H1 (cell line): ENCODE data around the gene ZC3H11A. TPM values are rescaled to one million over a fixed set of nuclear protein-coding genes. Genes with fewer than 3 reads are reported as not detected.
A peak's percentile ranks its signal among the peaks of the same experiment; 100 is the strongest.

Source experiments
- polyA plus RNA-seq, 7 experiments: library from polyadenylated mRNA; depleted of rRNA in 3 of 7; stranded (reverse) in 5 of 7; unstranded in 2 of 7; fragments of >200 nt in 5 of 7; fragments of 200-250 nt in 2 of 7; gene quantifications; 1 replicate in 5 of 7; 2 replicates in 1 of 7; 4 replicates in 1 of 7; pipeline versions ENCODE4 v1.2.1 to v1.2.3, GENCODE V29; 2011 to 2013; ENCODE audit warnings: missing spikeins in 2 of 7, mixed read lengths in 2 of 7
- small RNA-seq: library from polyadenylated mRNA; stranded (forward); fragments of <200 nt; extraction: miRNeasy Mini kit (QIAGEN cat#:217004); gene quantifications from one replicate; pipeline ENCODE3, GENCODE V24; 2013; ENCODE audit not compliant: insufficient read depth
- total RNA-seq: library from RNA; stranded (reverse); fragmentation: NEBNext Ultra II Directional; extraction: Animal tissue kit (Norgen Biotek cat#: 25700); gene quantifications from 2 replicates; pipeline ENCODE4 v1.2.1, GENCODE V29; 2021

ZC3H11A gene
- total and polyA plus RNA-seq, 2 of the 8 experiments (the other 6 are each of a cell fraction or from before 2014, with no cell fraction given), result 37.2 to 105 TPM

Small RNA genes within 50 kb of the gene (small RNA-seq; reads per million reads assigned to genes)
- gene ZC3H11A, result 3.3 reads per million, percentile 42 among the genes with 10 or more reads in this experiment

Other genes with a start within 250 kb of the ZC3H11A start
- gene ATP2B4, start 168.8 kb upstream of the ZC3H11A start, total RNA-seq, result 11.2 and 12.3 TPM in 2 replicates
- gene ATP2B4, start 168.8 kb upstream of the ZC3H11A start, polyA plus RNA-seq (2011; rRNA removed), result 12.2 and 17.5 TPM in 2 replicates
- gene LAX1, start 30.4 kb upstream of the ZC3H11A start, total RNA-seq, result 0.11 and 0.23 TPM in 2 replicates
- not detected in 2 replicates for gene LAX1, start 30.4 kb upstream of the ZC3H11A start, polyA plus RNA-seq (2011; rRNA removed)
- 24.1 and 25.9 TPM in 2 replicates for gene ZBED6, start within 50 bp of the ZC3H11A start, total RNA-seq
- gene ZBED6, start within 50 bp of the ZC3H11A start, polyA plus RNA-seq (2011; rRNA removed), result 1.4 and 1.6 TPM in 2 replicates
- gene SNRPE, start 66.0 kb downstream of the ZC3H11A start, total RNA-seq, result 419 and 461 TPM in 2 replicates
- 248 and 416 TPM in 2 replicates for gene SNRPE, start 66.0 kb downstream of the ZC3H11A start, polyA plus RNA-seq (2011; rRNA removed)